Measurements from ENCODE around the gene AIPL1. TPM values are rescaled to one million over a fixed set of nuclear protein-coding genes. Genes with fewer than 3 reads are reported as not detected.

Gene AIPL1
- total RNA-seq, 1 experiment from 2014 or later, result not detected

DNA sequence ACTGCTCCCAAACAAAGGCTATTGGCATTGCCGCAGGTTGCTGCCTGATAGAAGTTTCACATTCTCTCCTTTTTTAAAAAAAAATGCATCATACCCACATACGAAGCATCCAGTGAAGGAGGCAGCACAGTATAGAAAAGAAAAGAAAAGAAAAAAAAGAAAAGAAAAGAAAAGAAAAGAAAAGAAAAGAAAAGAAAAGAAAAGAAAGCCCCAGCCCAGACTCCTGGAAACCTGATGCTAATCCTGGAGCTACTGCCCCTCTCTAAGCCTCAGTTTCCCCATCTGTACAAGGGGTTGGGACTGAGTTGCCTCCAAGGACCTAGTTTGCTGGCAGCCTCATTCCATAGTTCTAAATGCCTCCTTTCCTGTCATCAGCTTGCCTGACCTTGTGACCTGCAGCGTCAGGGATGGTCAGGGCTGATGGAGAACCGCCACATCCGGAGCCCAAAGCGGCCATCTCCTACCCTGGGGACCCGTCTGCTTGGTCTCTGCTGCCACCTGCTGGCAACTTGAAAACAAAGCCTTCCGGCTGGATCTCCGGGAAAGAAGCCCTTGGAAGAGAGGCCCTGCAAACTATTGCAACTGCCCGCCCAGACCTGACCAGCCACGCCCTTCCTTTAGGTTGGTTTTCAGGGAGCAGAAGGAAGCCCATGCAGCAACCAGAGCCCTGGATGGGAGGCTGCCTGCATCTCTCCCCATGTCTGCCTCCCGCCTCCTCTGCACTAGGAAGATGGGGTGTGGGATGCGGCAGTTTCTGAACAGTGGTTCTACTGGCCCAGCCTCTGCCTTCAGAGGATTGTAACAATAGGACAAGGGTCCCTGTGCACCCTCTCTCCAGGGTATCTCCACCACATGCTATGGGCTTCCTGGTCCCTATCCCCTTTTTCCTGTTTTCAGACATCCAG, 13.0 kb downstream of the AIPL1 start:
- H3K36me3 ChIP-seq (ENCODE audit: control insufficient read depth in 1 of 2, insufficient read depth in 2 of 2, low read length in 2 of 2), result no peaks in the 10 kb centered on the region
- ATAC-seq (peak; percentile 90), DNase-seq (ENCODE audit: low read depth, low spot score) (peak; percentile 69)
- no peak overlapping the region for H3K4me2 ChIP-seq (ENCODE audit: low read length)
- H3K79me2 ChIP-seq (ENCODE audit: insufficient read depth, low read length), result no peaks in the 10 kb centered on the region
- H4K20me1 ChIP-seq (ENCODE audit: insufficient read depth), result no peaks in the 10 kb centered on the region
- intact Hi-C loops (cut with micrococcal nuclease), result loop anchor here (1.0 to 5.0 kb wide), 3 partner anchors 830 to 1175 kb away; no protein-coding TSS in a partner anchor
- no peaks in the 10 kb centered on the region for H3K9me2 ChIP-seq (ENCODE audit: insufficient read depth)
- H3K9me3 ChIP-seq (ENCODE audit: control insufficient read depth in 1 of 2, insufficient read depth in 1 of 2, low read depth in 1 of 2, low read length in 2 of 2), result no peaks in the 10 kb centered on the region
- CTCF ChIA-PET, result interaction anchor here (1.3 to 1.8 kb wide), 3 partner anchors 9 to 829 kb away, joined by 5 to 8 read pairs (median 6); no protein-coding TSS in a partner anchor
- H3K27me3 ChIP-seq (ENCODE audit: insufficient read depth, low read length), result peaks cover 5% of the 10 kb centered on the region; the same call in 1 of the 2 replicates
- H2AFZ ChIP-seq (ENCODE audit: low read depth, low read length, poor library complexity, severe bottlenecking), result no peak overlapping the region
- no peak overlapping the region for H3K27ac ChIP-seq (ENCODE audit: low read depth, low read length)
- H3K9ac ChIP-seq (ENCODE audit: low read length), result no peak overlapping the region
- peaks cover 0 to 4% of the 10 kb centered on the region in 2 experiments; a peak in 2 of 4 replicates for H3K4me1 ChIP-seq (ENCODE audit: control insufficient read depth in 1 of 2, insufficient read depth in 2 of 2, low read length in 2 of 2)
- POLR2A ChIA-PET, result interaction anchor here (1.5 kb wide), 1 partner anchor 136 kb away, joined by 3 read pairs; no protein-coding TSS in a partner anchor
- no peak overlapping the region for H3K4me3 ChIP-seq (replicated peaks in 1 of 2; ENCODE audit: low read depth in 1 of 2, low read length in 2 of 2)
- RAD21 ChIA-PET (ENCODE audit: low non-redundant PET in 1 of 2, low total read pairs in 2 of 2, uncharacterized antibody in 2 of 2, unreplicated experiment in 2 of 2), result no interaction called here
- BruUV-seq (replicated peaks), result no TSS peak
- TF ChIP-seq ATF3 (IDR thresholded peaks at IDR 0.05) (no peak), TCF7L2 (IDR thresholded peaks at IDR 0.05; ENCODE audit: borderline replicate concordance, extremely low read depth, insufficient read depth, insufficient read length) (no peak), ZBTB33 (IDR thresholded peaks at IDR 0.05; ENCODE audit: extremely low read depth, insufficient replicate concordance, low read length) (no peak), MAX (IDR thresholded peaks at IDR 0.05) (no peak), CEBPB (IDR thresholded peaks at IDR 0.05; ENCODE audit: low read depth) (no peak), SRF (IDR thresholded peaks at IDR 0.05; ENCODE audit: low read depth) (no peak), EZH2phosphoT487 (IDR thresholded peaks at IDR 0.05; ENCODE audit: borderline replicate concordance) (no peak), EZH2 (IDR thresholded peaks at IDR 0.05) (no peak), REST (IDR thresholded peaks at IDR 0.05; ENCODE audit: low read depth) (no peak), YY1 (IDR thresholded peaks at IDR 0.05; ENCODE audit: extremely low read depth, insufficient replicate concordance, low read depth, low read length) (peak; percentile 25), ZNF274 (IDR thresholded peaks at IDR 0.05; ENCODE audit: low read depth, low read length) (no peak), FOSL1 (IDR thresholded peaks at IDR 0.05; ENCODE audit: low read depth) (no peak), RAD21 (IDR thresholded peaks at IDR 0.05; ENCODE audit: low read depth) (peak; percentile 95), ELF1 (IDR thresholded peaks at IDR 0.05; ENCODE audit: borderline replicate concordance, low read depth) (no peak), POLR2A (IDR thresholded peaks at IDR 0.05; ENCODE audit: borderline replicate concordance, extremely low read depth, insufficient read depth, insufficient read length) (no peak), SP1 (IDR thresholded peaks at IDR 0.05; ENCODE audit: low read depth) (no peak)
- TF ChIP-seq, protein P1, sequence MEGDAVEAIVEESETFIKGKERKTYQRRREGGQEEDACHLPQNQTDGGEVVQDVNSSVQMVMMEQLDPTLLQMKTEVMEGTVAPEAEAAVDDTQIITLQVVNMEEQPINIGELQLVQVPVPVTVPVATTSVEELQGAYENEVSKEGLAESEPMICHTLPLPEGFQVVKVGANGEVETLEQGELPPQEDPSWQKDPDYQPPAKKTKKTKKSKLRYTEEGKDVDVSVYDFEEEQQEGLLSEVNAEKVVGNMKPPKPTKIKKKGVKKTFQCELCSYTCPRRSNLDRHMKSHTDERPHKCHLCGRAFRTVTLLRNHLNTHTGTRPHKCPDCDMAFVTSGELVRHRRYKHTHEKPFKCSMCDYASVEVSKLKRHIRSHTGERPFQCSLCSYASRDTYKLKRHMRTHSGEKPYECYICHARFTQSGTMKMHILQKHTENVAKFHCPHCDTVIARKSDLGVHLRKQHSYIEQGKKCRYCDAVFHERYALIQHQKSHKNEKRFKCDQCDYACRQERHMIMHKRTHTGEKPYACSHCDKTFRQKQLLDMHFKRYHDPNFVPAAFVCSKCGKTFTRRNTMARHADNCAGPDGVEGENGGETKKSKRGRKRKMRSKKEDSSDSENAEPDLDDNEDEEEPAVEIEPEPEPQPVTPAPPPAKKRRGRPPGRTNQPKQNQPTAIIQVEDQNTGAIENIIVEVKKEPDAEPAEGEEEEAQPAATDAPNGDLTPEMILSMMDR (IDR thresholded peaks at IDR 0.05 in 2 of 3, conservative IDR thresholded peaks at IDR 0.05 in 1 of 3; ENCODE audit: borderline replicate concordance in 1 of 3, insufficient read depth in 1 of 3, low read depth in 2 of 3, low read length in 2 of 3), result peak; percentile 77 to 88 (median 80)
